Measurements from ENCODE around the gene SAP30L. TPM values are rescaled to one million over a fixed set of nuclear protein-coding genes. Genes with fewer than 3 reads are reported as not detected.

The SAP30L gene
- total and polyA plus RNA-seq, 2 of the 13 experiments (the other 11 are each of a cell fraction or from before 2014, with no cell fraction given) = 27.9 to 37.2 TPM

- TF ChIP-seq ZNF343 (CRISPR knock-in tag; IDR thresholded peaks at IDR 0.05) (no peak), HOXA7 (CRISPR knock-in tag; IDR thresholded peaks at IDR 0.05) (no peak), MZF1 (CRISPR knock-in tag; IDR thresholded peaks at IDR 0.05; ENCODE audit: borderline replicate concordance) (no peak), SP5 (CRISPR knock-in tag; IDR thresholded peaks at IDR 0.05; ENCODE audit: borderline replicate concordance, low read depth) (peak; percentile 80; the same call in 1 of the 2 replicates), ZKSCAN5 (CRISPR knock-in tag; IDR thresholded peaks at IDR 0.05) (no peak), ZNF264 (CRISPR knock-in tag; IDR thresholded peaks at IDR 0.05) (no peak), REXO4 (CRISPR knock-in tag; IDR thresholded peaks at IDR 0.05; ENCODE audit: borderline replicate concordance) (no peak), ZNF616 (CRISPR knock-in tag; IDR thresholded peaks at IDR 0.05; ENCODE audit: low read depth) (no peak), ZNF569 (CRISPR knock-in tag; IDR thresholded peaks at IDR 0.05; ENCODE audit: borderline replicate concordance) (no peak), ZMYM4 (CRISPR knock-in tag; IDR thresholded peaks at IDR 0.05) (0 out of 2 replicates have a peak, but pooled peaks have one; percentile 53), SNRNP70 (IDR thresholded peaks at IDR 0.05; ENCODE audit: low read depth, low read length) (no peak), SKI (IDR thresholded peaks at IDR 0.05; ENCODE audit: partially characterized antibody) (peak; percentile 35), ZXDC (CRISPR knock-in tag; IDR thresholded peaks at IDR 0.05) (no peak; the same call in 1 of the 2 replicates), ZC3H4 (CRISPR knock-in tag; IDR thresholded peaks at IDR 0.05; ENCODE audit: borderline replicate concordance) (no peak), ZNF839 (CRISPR knock-in tag; IDR thresholded peaks at IDR 0.05; ENCODE audit: borderline replicate concordance) (no peak), SMAD9 (CRISPR knock-in tag; IDR thresholded peaks at IDR 0.05) (no peak), NFKBIZ (CRISPR knock-in tag; IDR thresholded peaks at IDR 0.05) (no peak), ZNF644 (CRISPR knock-in tag; IDR thresholded peaks at IDR 0.05; ENCODE audit: low read depth) (no peak), ZNF496 (CRISPR knock-in tag; IDR thresholded peaks at IDR 0.05; ENCODE audit: insufficient replicate concordance) (no peak), MEIS2 (CRISPR knock-in tag; IDR thresholded peaks at IDR 0.05) (no peak), ZBTB7A (CRISPR knock-in tag; IDR thresholded peaks at IDR 0.05) (no peak), ZNF761 (CRISPR knock-in tag; conservative IDR thresholded peaks at IDR 0.05) (no peak), HDAC1 (CRISPR knock-in tag; IDR thresholded peaks at IDR 0.05) (peak; percentile 79), NFKB2 (CRISPR knock-in tag; IDR thresholded peaks at IDR 0.05; ENCODE audit: borderline replicate concordance) (peak; percentile 62), DMAP1 (CRISPR knock-in tag; IDR thresholded peaks at IDR 0.05) (peak; percentile 26; the same call in 1 of the 2 replicates), ZNF317 (CRISPR knock-in tag; IDR thresholded peaks at IDR 0.05) (no peak; the same call in 1 of the 2 replicates), ZNF773 (CRISPR knock-in tag; IDR thresholded peaks at IDR 0.05; ENCODE audit: borderline replicate concordance) (no peak), ELF1 (CRISPR knock-in tag; IDR thresholded peaks at IDR 0.05) (peak; percentile 95)
- TF ChIP-seq, protein P1, sequence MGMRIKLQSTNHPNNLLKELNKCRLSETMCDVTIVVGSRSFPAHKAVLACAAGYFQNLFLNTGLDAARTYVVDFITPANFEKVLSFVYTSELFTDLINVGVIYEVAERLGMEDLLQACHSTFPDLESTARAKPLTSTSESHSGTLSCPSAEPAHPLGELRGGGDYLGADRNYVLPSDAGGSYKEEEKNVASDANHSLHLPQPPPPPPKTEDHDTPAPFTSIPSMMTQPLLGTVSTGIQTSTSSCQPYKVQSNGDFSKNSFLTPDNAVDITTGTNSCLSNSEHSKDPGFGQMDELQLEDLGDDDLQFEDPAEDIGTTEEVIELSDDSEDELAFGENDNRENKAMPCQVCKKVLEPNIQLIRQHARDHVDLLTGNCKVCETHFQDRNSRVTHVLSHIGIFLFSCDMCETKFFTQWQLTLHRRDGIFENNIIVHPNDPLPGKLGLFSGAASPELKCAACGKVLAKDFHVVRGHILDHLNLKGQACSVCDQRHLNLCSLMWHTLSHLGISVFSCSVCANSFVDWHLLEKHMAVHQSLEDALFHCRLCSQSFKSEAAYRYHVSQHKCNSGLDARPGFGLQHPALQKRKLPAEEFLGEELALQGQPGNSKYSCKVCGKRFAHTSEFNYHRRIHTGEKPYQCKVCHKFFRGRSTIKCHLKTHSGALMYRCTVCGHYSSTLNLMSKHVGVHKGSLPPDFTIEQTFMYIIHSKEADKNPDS (CRISPR knock-in tag; IDR thresholded peaks at IDR 0.05) = no peak
Observed at GRCh38 chr5:154445422-154446194, at the start of gene SAP30L (continued).
